ENCODE results near the gene PRR5L. TPM values are rescaled to one million over a fixed set of nuclear protein-coding genes. Genes with fewer than 3 reads are reported as not detected.

The PRR5L gene
- total and polyA plus RNA-seq, 9 donors = 6.7 to 10.4 (median 7.1) TPM

GRCh38 chr11:36454941-36455631, 159.0 kb downstream of the PRR5L start:
- whole genome bisulfite sequencing (ENCODE audit: insufficient coverage) = 73% methylated on average over 15 of the region's 17 CpGs
- H3K9me3 ChIP-seq (replicated peaks; ENCODE audit: control insufficient read depth, low read depth, low read length) = no peaks in the 10 kb centered on the region
- H3K27ac ChIP-seq (ENCODE audit: low read length) = peak overlapping the region; percentile 39
- peaks cover 39% of the 10 kb centered on the region for H3K4me1 ChIP-seq (ENCODE audit: control insufficient read depth, insufficient read depth, low read length)
- H3K4me3 ChIP-seq (ENCODE audit: low read length) = no peak overlapping the region
- no peaks in the 10 kb centered on the region for H3K27me3 ChIP-seq (ENCODE audit: control insufficient read depth, insufficient read depth, low read length)
- DNase-seq = no peak
- peaks cover 13% of the 10 kb centered on the region for H3K36me3 ChIP-seq (ENCODE audit: control insufficient read depth, insufficient read depth, low read length)

GRCh38 chr11:36455658-36456111, 159.6 kb downstream of the PRR5L start:
- Histone ChIP-seq H3K4me3 (ENCODE audit: low read length) (no peak overlapping the region), H3K27ac (ENCODE audit: low read length) (peak overlapping the region; percentile 39), H3K27me3 (ENCODE audit: control insufficient read depth, insufficient read depth, low read length) (no peaks in the 10 kb centered on the region), H3K9me3 (replicated peaks; ENCODE audit: control insufficient read depth, low read depth, low read length) (no peaks in the 10 kb centered on the region), H3K36me3 (ENCODE audit: control insufficient read depth, insufficient read depth, low read length) (peaks cover 15% of the 10 kb centered on the region), H3K4me1 (ENCODE audit: control insufficient read depth, insufficient read depth, low read length) (peaks cover 35% of the 10 kb centered on the region)
- peak; percentile 86 for DNase-seq
- WGBS (ENCODE audit: insufficient coverage) = 25% methylated on average over 11 of the region's 11 CpGs

GRCh38 chr11:36456156-36456555, 160.1 kb downstream of the PRR5L start:
- no peaks in the 10 kb centered on the region for H3K27me3 ChIP-seq (ENCODE audit: control insufficient read depth, insufficient read depth, low read length)
- peaks cover 34% of the 10 kb centered on the region for H3K4me1 ChIP-seq (ENCODE audit: control insufficient read depth, insufficient read depth, low read length)
- no peak overlapping the region for H3K4me3 ChIP-seq (ENCODE audit: low read length)
- no peaks in the 10 kb centered on the region for H3K9me3 ChIP-seq (replicated peaks; ENCODE audit: control insufficient read depth, low read depth, low read length)
- 87% methylated on average over 3 of the region's 6 CpGs for WGBS (ENCODE audit: insufficient coverage)
- H3K27ac ChIP-seq (ENCODE audit: low read length) = peak overlapping the region; percentile 39
- peaks cover 11% of the 10 kb centered on the region for H3K36me3 ChIP-seq (ENCODE audit: control insufficient read depth, insufficient read depth, low read length)
- no peak for DNase-seq

- 93% methylated on average over 2 of the region's 8 CpGs for WGBS (ENCODE audit: insufficient coverage)
- H3K36me3 ChIP-seq (ENCODE audit: control insufficient read depth, insufficient read depth, low read length) = peaks cover 4% of the 10 kb centered on the region
- peaks cover 27% of the 10 kb centered on the region for H3K4me1 ChIP-seq (ENCODE audit: control insufficient read depth, insufficient read depth, low read length)
- no peaks in the 10 kb centered on the region for H3K27me3 ChIP-seq (ENCODE audit: control insufficient read depth, insufficient read depth, low read length)
- H3K9me3 ChIP-seq (replicated peaks; ENCODE audit: control insufficient read depth, low read depth, low read length) = no peaks in the 10 kb centered on the region
- H3K4me3 ChIP-seq (ENCODE audit: low read length) = no peak overlapping the region
- no peak overlapping the region for H3K27ac ChIP-seq (ENCODE audit: low read length)
- no peak for DNase-seq
Observed at GRCh38 chr11:36458129-36458915, 162.2 kb downstream of the PRR5L start.

DNA sequence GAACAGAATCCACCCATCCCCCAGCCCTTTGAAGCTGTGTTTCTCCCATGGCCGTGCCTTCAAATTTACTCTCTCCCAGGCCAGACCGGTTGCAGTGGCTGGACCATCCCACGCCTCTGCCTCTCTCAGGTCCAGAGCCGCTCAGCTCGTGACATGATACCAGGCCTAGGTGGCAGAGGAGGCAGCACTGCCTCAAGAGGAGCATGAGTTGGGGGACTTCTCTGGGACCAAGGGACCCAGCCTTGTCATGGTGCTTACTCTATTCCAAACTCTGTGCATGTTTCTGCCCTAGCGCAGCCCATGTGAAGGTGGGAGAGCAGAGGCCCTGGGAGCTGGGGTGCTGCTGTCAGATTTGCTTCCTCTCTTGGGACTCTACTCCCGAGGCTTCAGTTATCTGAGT, 163.0 kb downstream of the PRR5L start:
- Histone ChIP-seq H3K4me1 (ENCODE audit: control insufficient read depth, insufficient read depth, low read length) (peaks cover 24% of the 10 kb centered on the region), H3K27me3 (ENCODE audit: control insufficient read depth, insufficient read depth, low read length) (no peaks in the 10 kb centered on the region), H3K4me3 (ENCODE audit: low read length) (no peak overlapping the region), H3K9me3 (replicated peaks; ENCODE audit: control insufficient read depth, low read depth, low read length) (no peaks in the 10 kb centered on the region), H3K36me3 (ENCODE audit: control insufficient read depth, insufficient read depth, low read length) (peaks cover 4% of the 10 kb centered on the region), H3K27ac (ENCODE audit: low read length) (no peak overlapping the region)
- DNase-seq = no peak
- WGBS (ENCODE audit: insufficient coverage) = 66% methylated on average over 6 of the region's 7 CpGs

- Histone ChIP-seq H3K4me3 (ENCODE audit: low read length) (no peak overlapping the region), H3K27ac (ENCODE audit: low read length) (no peak overlapping the region), H3K4me1 (ENCODE audit: control insufficient read depth, insufficient read depth, low read length) (peaks cover 18% of the 10 kb centered on the region), H3K27me3 (ENCODE audit: control insufficient read depth, insufficient read depth, low read length) (no peaks in the 10 kb centered on the region), H3K36me3 (ENCODE audit: control insufficient read depth, insufficient read depth, low read length) (peaks cover 4% of the 10 kb centered on the region), H3K9me3 (replicated peaks; ENCODE audit: control insufficient read depth, low read depth, low read length) (no peaks in the 10 kb centered on the region)
- DNase-seq = no peak
- 84% methylated on average over 4 of the region's 10 CpGs for WGBS (ENCODE audit: insufficient coverage)
Observed at GRCh38 chr11:36460220-36460619, 164.1 kb downstream of the PRR5L start.

DNA sequence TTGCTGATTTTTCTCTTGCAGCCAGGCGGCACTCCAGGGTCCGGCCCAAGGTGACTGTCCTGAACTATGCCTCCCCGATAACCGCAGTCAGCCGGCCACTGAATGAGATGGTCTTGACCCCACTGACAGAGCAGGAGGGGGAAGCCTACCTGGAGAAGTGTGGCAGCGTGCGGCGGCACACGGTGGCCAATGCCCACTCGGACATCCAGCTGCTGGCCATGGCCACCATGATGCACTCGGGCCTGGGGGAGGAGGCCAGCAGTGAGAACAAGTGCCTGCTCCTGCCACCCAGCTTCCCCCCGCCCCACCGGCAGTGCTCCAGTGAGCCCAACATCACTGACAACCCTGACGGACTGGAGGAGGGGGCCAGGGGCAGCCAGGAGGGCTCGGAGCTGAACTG, 166.2 kb downstream of the PRR5L start:
- WGBS (ENCODE audit: insufficient coverage) = 95% methylated on average over 14 of the region's 15 CpGs
- DNase-seq = no peak
- Histone ChIP-seq H3K36me3 (ENCODE audit: control insufficient read depth, insufficient read depth, low read length) (peaks cover 8% of the 10 kb centered on the region), H3K9me3 (replicated peaks; ENCODE audit: control insufficient read depth, low read depth, low read length) (no peaks in the 10 kb centered on the region), H3K27me3 (ENCODE audit: control insufficient read depth, insufficient read depth, low read length) (no peaks in the 10 kb centered on the region), H3K27ac (ENCODE audit: low read length) (no peak overlapping the region), H3K4me1 (ENCODE audit: control insufficient read depth, insufficient read depth, low read length) (peaks cover 2% of the 10 kb centered on the region), H3K4me3 (ENCODE audit: low read length) (no peak overlapping the region)

- no peak for DNase-seq
- Histone ChIP-seq H3K27ac (ENCODE audit: low read length) (no peak overlapping the region), H3K36me3 (ENCODE audit: control insufficient read depth, insufficient read depth, low read length) (peaks cover 8% of the 10 kb centered on the region), H3K27me3 (ENCODE audit: control insufficient read depth, insufficient read depth, low read length) (no peaks in the 10 kb centered on the region), H3K4me3 (ENCODE audit: low read length) (no peak overlapping the region), H3K4me1 (ENCODE audit: control insufficient read depth, insufficient read depth, low read length) (peaks cover 5% of the 10 kb centered on the region), H3K9me3 (replicated peaks; ENCODE audit: control insufficient read depth, low read depth, low read length) (no peaks in the 10 kb centered on the region)
- WGBS (ENCODE audit: insufficient coverage) = 63% methylated on average over 1 of the region's 3 CpGs
Observed at GRCh38 chr11:36463781-36464180, 167.7 kb downstream of the PRR5L start.

DNA sequence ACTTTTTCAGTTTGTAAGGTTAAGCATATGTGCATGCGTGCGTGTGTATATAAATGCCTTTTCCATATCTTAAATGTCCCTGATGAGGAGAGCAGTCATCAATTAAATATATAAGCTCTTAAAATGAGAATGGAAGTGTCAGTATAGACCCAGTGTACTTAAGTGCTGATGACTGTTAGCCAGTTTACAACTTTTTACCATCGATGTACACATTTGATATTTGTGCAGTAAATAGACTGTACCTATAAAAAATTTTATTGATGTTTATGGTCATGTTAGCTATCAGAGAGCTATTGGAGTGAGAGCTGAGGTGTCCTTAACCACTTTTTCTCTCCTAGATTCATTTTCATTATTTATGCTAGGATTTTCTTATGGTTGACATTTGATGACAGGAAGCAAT, 168.6 kb downstream of the PRR5L start:
- no CpG with 5 or more reads among the region's 3 CpGs for WGBS (ENCODE audit: insufficient coverage)
- no peak overlapping the region for H3K27ac ChIP-seq (ENCODE audit: low read length)

DNA sequence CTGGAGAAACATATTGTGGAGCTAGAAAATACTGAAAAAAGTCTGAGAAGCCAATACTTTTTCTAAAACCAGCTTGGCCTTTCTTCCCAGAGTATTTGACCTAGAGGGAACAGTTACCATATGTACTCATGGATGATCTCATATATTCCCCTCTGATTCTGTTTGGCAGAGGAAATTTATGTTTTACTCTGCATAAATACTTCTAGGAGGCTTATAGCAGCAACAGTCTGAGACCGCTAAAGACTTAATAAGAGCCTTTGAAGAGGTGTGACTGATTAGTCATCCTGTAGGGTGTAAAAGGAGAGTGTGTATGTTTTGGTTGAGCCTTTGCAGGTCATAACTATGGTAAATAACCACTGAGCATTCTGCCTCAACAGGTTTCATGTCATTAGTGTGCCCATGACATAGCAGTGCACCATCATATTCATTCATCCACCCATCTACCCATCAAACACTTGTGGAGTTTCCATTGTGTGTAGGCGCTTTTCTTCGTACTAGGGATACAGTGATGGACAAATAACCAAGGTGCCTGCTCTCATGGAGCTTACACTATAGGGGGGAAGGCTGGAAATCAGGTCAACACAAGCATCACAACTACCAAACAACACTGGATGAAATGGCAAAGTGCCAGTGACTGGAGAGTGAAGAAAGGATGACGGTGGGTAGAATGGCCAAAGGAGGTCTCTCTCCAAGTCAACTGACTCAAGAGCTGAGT, 169.5 kb downstream of the PRR5L start:
- Histone ChIP-seq H3K4me1 (ENCODE audit: control insufficient read depth, insufficient read depth, low read length) (peaks cover 9% of the 10 kb centered on the region), H3K9me3 (replicated peaks; ENCODE audit: control insufficient read depth, low read depth, low read length) (no peaks in the 10 kb centered on the region), H3K27ac (ENCODE audit: low read length) (no peak overlapping the region), H3K27me3 (ENCODE audit: control insufficient read depth, insufficient read depth, low read length) (no peaks in the 10 kb centered on the region), H3K36me3 (ENCODE audit: control insufficient read depth, insufficient read depth, low read length) (peaks cover 6% of the 10 kb centered on the region), H3K4me3 (ENCODE audit: low read length) (no peak overlapping the region)
- DNase-seq = peak; percentile 72
- 20% methylated on average over 1 of the region's 4 CpGs for WGBS (ENCODE audit: insufficient coverage)

More for the DNA sequence above, 168.6 kb downstream of the PRR5L start:
- Histone ChIP-seq H3K4me1 (ENCODE audit: control insufficient read depth, insufficient read depth, low read length) (peaks cover 5% of the 10 kb centered on the region), H3K36me3 (ENCODE audit: control insufficient read depth, insufficient read depth, low read length) (peaks cover 8% of the 10 kb centered on the region), H3K9me3 (replicated peaks; ENCODE audit: control insufficient read depth, low read depth, low read length) (no peaks in the 10 kb centered on the region), H3K27me3 (ENCODE audit: control insufficient read depth, insufficient read depth, low read length) (no peaks in the 10 kb centered on the region), H3K4me3 (ENCODE audit: low read length) (no peak overlapping the region)
- DNase-seq = no peak

Data from muscle of leg (tissue), 11 donors.